Measurements from ENCODE around the gene CDH13.

Gene CDH13

DNA sequence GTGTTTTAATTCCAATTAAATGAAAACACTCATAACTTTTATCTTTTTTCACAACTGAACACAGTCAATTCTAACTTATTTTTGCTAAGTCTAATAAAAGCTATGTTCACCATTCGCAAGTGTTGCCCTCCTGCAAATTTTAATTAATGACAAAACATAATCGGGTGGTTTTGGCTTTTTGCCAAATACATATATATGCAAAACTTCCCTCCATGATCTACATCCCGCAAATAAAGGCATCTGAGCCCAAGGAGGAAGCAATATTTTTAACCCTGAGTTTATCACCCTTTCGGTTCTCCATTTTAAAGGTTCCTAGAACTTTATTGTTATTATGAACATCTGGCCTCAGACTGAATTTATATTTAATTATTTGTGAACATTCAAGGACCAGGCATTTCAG lies 507.9 kb downstream of the CDH13 start:
- no peak overlapping the region for H3K4ac ChIP-seq (ENCODE audit: low read depth in 1 of 2, low read length in 2 of 2)
- H4K8ac ChIP-seq (ENCODE audit: low read length): no peak overlapping the region
- no peak overlapping the region for H3K27ac ChIP-seq (ENCODE audit: low read length, poor library complexity, severe bottlenecking)
- H3K9me3 ChIP-seq (ENCODE audit: control insufficient read depth, low read length): no peaks in the 10 kb centered on the region
- H2AFZ ChIP-seq (ENCODE audit: low read depth, low read length): no peak overlapping the region
- H2BK12ac ChIP-seq (ENCODE audit: low read length in 2 of 2): no peak overlapping the region
- no peak for DNase-seq
- no peak overlapping the region for H2AK5ac ChIP-seq (ENCODE audit: low read length, severe bottlenecking)
- no peak overlapping the region for H3K18ac ChIP-seq (ENCODE audit: low read depth in 1 of 2, low read length in 2 of 2)
- no peak overlapping the region for H4K91ac ChIP-seq (ENCODE audit: low read length)
- H3K4me2 ChIP-seq (ENCODE audit: low read length, poor library complexity, severe bottlenecking): no peak overlapping the region
- no peaks in the 10 kb centered on the region for H3K36me3 ChIP-seq (ENCODE audit: control insufficient read depth in 1 of 2, insufficient read depth in 2 of 2, low read depth in 1 of 2, low read length in 2 of 2)
- no peak overlapping the region for H3K4me3 ChIP-seq (ENCODE audit: insufficient read depth in 1 of 2, low read depth in 1 of 2, low read length in 2 of 2)
- H3K23ac ChIP-seq (ENCODE audit: low read length in 2 of 2): no peak overlapping the region
- no peak overlapping the region for H2BK120ac ChIP-seq (ENCODE audit: low read depth, low read length)
- peaks cover 3% of the 10 kb centered on the region for H3K4me1 ChIP-seq (ENCODE audit: control insufficient read depth, insufficient read depth, low read depth, low read length)
- WGBS: 100% methylated on average over 3 of the region's 4 CpGs
- no peaks in the 10 kb centered on the region for H3K79me1 ChIP-seq (replicated peaks; ENCODE audit: low read length, poor library complexity, severe bottlenecking)
- no peak overlapping the region for H2BK5ac ChIP-seq (ENCODE audit: low read depth, low read length, poor library complexity, severe bottlenecking)
- no peaks in the 10 kb centered on the region for H3K27me3 ChIP-seq (ENCODE audit: control insufficient read depth in 1 of 2, insufficient read depth in 1 of 2, low read length in 2 of 2)
- no peak overlapping the region for H2BK15ac ChIP-seq (ENCODE audit: low read depth, poor library complexity, severe bottlenecking)
- H3K9ac ChIP-seq (ENCODE audit: low read length): no peak overlapping the region
- no peak overlapping the region for H3K14ac ChIP-seq (ENCODE audit: low read length in 2 of 2)

DNA sequence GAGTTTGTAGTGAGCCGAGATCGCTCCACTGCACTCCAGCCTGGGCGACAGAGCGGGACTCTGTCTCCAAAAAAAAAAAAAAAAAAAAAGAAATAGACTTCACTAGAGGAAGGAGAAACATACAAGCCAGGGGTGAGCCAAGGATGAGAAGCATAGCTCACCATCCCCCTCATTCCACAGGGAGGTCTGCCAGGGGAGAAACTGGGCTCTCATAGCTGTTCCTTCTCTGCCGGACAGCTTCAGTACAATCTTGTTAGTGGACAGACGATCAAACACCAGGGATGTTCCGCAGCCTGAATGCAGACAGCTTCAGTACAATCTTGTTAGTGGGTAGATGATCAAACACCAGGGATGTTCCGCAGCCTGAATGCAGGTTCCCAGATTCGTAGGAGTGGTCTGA lies 509.6 kb downstream of the CDH13 start:
- Histone ChIP-seq H3K9me3 (ENCODE audit: control insufficient read depth, low read length) (no peaks in the 10 kb centered on the region), H3K14ac (ENCODE audit: low read length in 2 of 2) (no peak overlapping the region), H4K91ac (ENCODE audit: low read length) (no peak overlapping the region), H3K23ac (ENCODE audit: low read length in 2 of 2) (no peak overlapping the region), H2BK15ac (ENCODE audit: low read depth, poor library complexity, severe bottlenecking) (no peak overlapping the region), H2BK5ac (ENCODE audit: low read depth, low read length, poor library complexity, severe bottlenecking) (no peak overlapping the region), H3K27me3 (ENCODE audit: control insufficient read depth in 1 of 2, insufficient read depth in 1 of 2, low read length in 2 of 2) (no peaks in the 10 kb centered on the region), H2AFZ (ENCODE audit: low read depth, low read length) (no peak overlapping the region), H3K27ac (ENCODE audit: low read length, poor library complexity, severe bottlenecking) (no peak overlapping the region), H2AK5ac (ENCODE audit: low read length, severe bottlenecking) (no peak overlapping the region), H4K8ac (ENCODE audit: low read length) (no peak overlapping the region), H3K18ac (ENCODE audit: low read depth in 1 of 2, low read length in 2 of 2) (no peak overlapping the region), H2BK120ac (ENCODE audit: low read depth, low read length) (no peak overlapping the region), H2BK12ac (ENCODE audit: low read length in 2 of 2) (no peak overlapping the region), H3K4me1 (ENCODE audit: control insufficient read depth, insufficient read depth, low read depth, low read length) (peaks cover 3% of the 10 kb centered on the region), H3K4me2 (ENCODE audit: low read length, poor library complexity, severe bottlenecking) (no peak overlapping the region), H3K36me3 (ENCODE audit: control insufficient read depth in 1 of 2, insufficient read depth in 2 of 2, low read depth in 1 of 2, low read length in 2 of 2) (no peaks in the 10 kb centered on the region), H3K79me1 (replicated peaks; ENCODE audit: low read length, poor library complexity, severe bottlenecking) (no peaks in the 10 kb centered on the region), H3K4me3 (ENCODE audit: insufficient read depth in 1 of 2, low read depth in 1 of 2, low read length in 2 of 2) (no peak overlapping the region), H3K4ac (ENCODE audit: low read depth in 1 of 2, low read length in 2 of 2) (no peak overlapping the region), H3K9ac (ENCODE audit: low read length) (no peak overlapping the region)
- DNase-seq: no peak
- 94% methylated on average over 5 of the region's 9 CpGs for WGBS

DNA sequence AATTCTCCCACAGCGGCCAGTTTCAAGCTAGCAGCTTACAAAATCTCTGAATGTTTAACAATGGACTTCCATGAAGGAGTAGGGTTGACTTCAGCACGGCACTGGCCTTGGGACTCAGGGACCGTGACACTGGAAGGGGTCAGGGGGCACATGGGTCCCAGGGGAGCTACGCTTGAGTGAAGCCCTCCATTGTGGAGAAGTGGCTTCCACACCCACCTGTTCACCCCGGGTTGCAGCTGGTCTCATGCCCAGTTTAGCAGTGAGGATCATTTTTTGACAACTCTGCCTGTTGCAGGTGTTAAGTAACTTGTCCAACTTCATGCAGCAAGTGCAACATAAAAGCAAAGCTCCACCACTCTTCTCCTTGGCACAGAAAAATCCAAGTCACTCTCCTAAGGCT lies 510.2 kb downstream of the CDH13 start:
- H3K27ac ChIP-seq (ENCODE audit: low read length, poor library complexity, severe bottlenecking): no peak overlapping the region
- H3K36me3 ChIP-seq (ENCODE audit: control insufficient read depth in 1 of 2, insufficient read depth in 2 of 2, low read depth in 1 of 2, low read length in 2 of 2): no peaks in the 10 kb centered on the region
- H2AFZ ChIP-seq (ENCODE audit: low read depth, low read length): no peak overlapping the region
- peak overlapping the region in 1 of 2 experiments; percentile 67 for H3K4me3 ChIP-seq (ENCODE audit: insufficient read depth in 1 of 2, low read depth in 1 of 2, low read length in 2 of 2)
- peak overlapping the region in 1 of 2 experiments; percentile 15 for H2BK12ac ChIP-seq (ENCODE audit: low read length in 2 of 2)
- 97% methylated on average over 5 of the region's 5 CpGs for WGBS
- no peaks in the 10 kb centered on the region for H3K79me1 ChIP-seq (replicated peaks; ENCODE audit: low read length, poor library complexity, severe bottlenecking)
- peak overlapping the region; percentile 70 for H3K9ac ChIP-seq (ENCODE audit: low read length)
- H4K8ac ChIP-seq (ENCODE audit: low read length): no peak overlapping the region
- no peak overlapping the region for H2BK5ac ChIP-seq (ENCODE audit: low read depth, low read length, poor library complexity, severe bottlenecking)
- H3K4me1 ChIP-seq (ENCODE audit: control insufficient read depth, insufficient read depth, low read depth, low read length): peaks cover 3% of the 10 kb centered on the region
- no peak for DNase-seq
- no peak overlapping the region for H3K23ac ChIP-seq (ENCODE audit: low read length in 2 of 2)
- no peak overlapping the region for H2AK5ac ChIP-seq (ENCODE audit: low read length, severe bottlenecking)
- H3K4ac ChIP-seq (ENCODE audit: low read depth in 1 of 2, low read length in 2 of 2): no peak overlapping the region
- H4K91ac ChIP-seq (ENCODE audit: low read length): no peak overlapping the region
- H2BK120ac ChIP-seq (ENCODE audit: low read depth, low read length): no peak overlapping the region
- no peak overlapping the region for H3K14ac ChIP-seq (ENCODE audit: low read length in 2 of 2)
- H3K9me3 ChIP-seq (ENCODE audit: control insufficient read depth, low read length): no peaks in the 10 kb centered on the region
- no peaks in the 10 kb centered on the region for H3K27me3 ChIP-seq (ENCODE audit: control insufficient read depth in 1 of 2, insufficient read depth in 1 of 2, low read length in 2 of 2)
- H2BK15ac ChIP-seq (ENCODE audit: low read depth, poor library complexity, severe bottlenecking): no peak overlapping the region
- H3K18ac ChIP-seq (ENCODE audit: low read depth in 1 of 2, low read length in 2 of 2): peak overlapping the region in 1 of 2 experiments; percentile 18
- H3K4me2 ChIP-seq (ENCODE audit: low read length, poor library complexity, severe bottlenecking): no peak overlapping the region

DNA sequence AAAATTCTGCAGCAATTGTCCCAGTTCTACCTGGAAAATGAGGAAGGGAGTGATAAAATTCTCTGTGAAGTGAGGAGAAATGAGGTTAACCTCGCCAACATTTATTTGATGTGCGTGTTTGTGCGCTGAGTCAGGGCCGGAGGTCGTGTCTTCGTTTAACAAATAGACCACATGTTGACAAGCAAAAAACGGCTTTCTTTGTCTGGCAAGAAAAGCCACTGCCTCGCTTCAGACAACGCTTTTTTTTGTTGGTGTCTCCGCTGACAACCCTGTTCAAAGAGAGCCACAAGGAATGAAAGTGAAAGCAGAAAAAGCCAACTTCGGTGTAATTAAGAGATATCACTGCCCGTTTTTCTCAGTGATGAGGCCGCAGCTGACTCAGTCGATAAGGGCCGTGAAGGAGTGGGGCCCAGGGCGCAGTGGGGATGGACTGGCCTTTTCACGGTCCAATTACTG lies 510.6 kb downstream of the CDH13 start:
- WGBS: 54% methylated on average over 17 of the region's 17 CpGs
- Histone ChIP-seq H3K14ac (ENCODE audit: low read length in 2 of 2) (no peak overlapping the region), H3K4me3 (ENCODE audit: insufficient read depth in 1 of 2, low read depth in 1 of 2, low read length in 2 of 2) (peak overlapping the region in 1 of 2 experiments; percentile 67), H2BK5ac (ENCODE audit: low read depth, low read length, poor library complexity, severe bottlenecking) (no peak overlapping the region), H3K4ac (ENCODE audit: low read depth in 1 of 2, low read length in 2 of 2) (peak overlapping the region in 1 of 2 experiments; percentile 19), H3K9me3 (ENCODE audit: control insufficient read depth, low read length) (no peaks in the 10 kb centered on the region), H4K91ac (ENCODE audit: low read length) (no peak overlapping the region), H2BK120ac (ENCODE audit: low read depth, low read length) (no peak overlapping the region), H2BK12ac (ENCODE audit: low read length in 2 of 2) (no peak overlapping the region), H4K8ac (ENCODE audit: low read length) (no peak overlapping the region), H3K36me3 (ENCODE audit: control insufficient read depth in 1 of 2, insufficient read depth in 2 of 2, low read depth in 1 of 2, low read length in 2 of 2) (no peaks in the 10 kb centered on the region), H3K18ac (ENCODE audit: low read depth in 1 of 2, low read length in 2 of 2) (peak overlapping the region in 1 of 2 experiments; percentile 43), H3K23ac (ENCODE audit: low read length in 2 of 2) (no peak overlapping the region), H2BK15ac (ENCODE audit: low read depth, poor library complexity, severe bottlenecking) (no peak overlapping the region), H3K9ac (ENCODE audit: low read length) (peak overlapping the region; percentile 70), H3K27me3 (ENCODE audit: control insufficient read depth in 1 of 2, insufficient read depth in 1 of 2, low read length in 2 of 2) (no peaks in the 10 kb centered on the region), H3K4me2 (ENCODE audit: low read length, poor library complexity, severe bottlenecking) (no peak overlapping the region), H2AK5ac (ENCODE audit: low read length, severe bottlenecking) (no peak overlapping the region), H2AFZ (ENCODE audit: low read depth, low read length) (no peak overlapping the region), H3K27ac (ENCODE audit: low read length, poor library complexity, severe bottlenecking) (no peak overlapping the region), H3K79me1 (replicated peaks; ENCODE audit: low read length, poor library complexity, severe bottlenecking) (no peaks in the 10 kb centered on the region), H3K4me1 (ENCODE audit: control insufficient read depth, insufficient read depth, low read depth, low read length) (peaks cover 3% of the 10 kb centered on the region)
- DNase-seq: peak; percentile 86
